ENCODE measurements around the gene TMIGD2. TPM values are rescaled to one million over a fixed set of nuclear protein-coding genes. Genes with fewer than 3 reads are reported as not detected.
"Not testable (repeated sequence)": the region's sequence is repeated elsewhere in the genome, so short reads cannot be mapped to it uniquely, and the experiment has no call there.

The TMIGD2 gene
- total and polyA plus RNA-seq, 9 donors, result 0.21 to 0.94 (median 0.52) TPM

DNA sequence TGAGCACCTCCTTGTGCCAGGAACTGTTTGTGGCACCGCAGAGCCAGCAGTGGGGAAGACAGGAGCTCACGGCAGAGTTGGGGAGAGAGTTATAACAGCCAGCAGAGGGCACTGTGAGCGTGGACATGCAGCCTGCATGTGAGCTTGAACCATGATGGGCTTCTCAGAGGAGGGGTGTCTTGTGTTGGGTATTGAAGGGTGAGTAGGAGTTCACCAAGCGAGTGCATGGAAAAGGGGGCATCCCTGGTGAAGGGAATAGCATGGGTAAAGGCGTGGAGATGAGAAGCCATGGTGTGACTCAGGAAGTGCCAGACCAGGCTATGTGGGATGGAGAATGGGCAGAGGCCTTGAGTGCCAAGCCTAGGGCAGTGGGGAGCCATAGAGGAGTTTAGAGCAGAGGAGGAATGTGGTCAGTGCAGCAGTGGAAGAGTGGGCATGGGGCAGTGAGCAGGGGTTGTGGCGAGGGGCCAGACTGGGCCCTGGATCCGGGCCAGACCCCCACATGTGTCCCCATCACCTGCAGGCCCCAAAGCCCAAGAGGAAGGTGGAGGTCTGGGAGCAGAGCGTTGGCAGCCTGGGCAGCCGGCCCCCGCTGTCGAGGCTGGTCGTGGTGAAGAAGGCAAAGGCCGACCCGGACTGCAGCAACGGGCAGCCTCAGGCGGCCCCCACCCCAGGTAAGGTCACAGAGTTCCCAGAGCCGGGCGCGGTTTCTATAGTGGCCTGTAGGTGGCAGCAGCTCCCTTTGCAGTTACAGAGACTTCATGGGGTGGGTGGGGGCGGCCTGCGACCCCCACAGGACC, 34.9 kb downstream of the TMIGD2 start:
- no peak overlapping the region for H3K4me3 ChIP-seq (ENCODE audit: low read length)
- H3K9me3 ChIP-seq (replicated peaks; ENCODE audit: control insufficient read depth, low read depth, low read length), result no peaks in the 10 kb centered on the region
- no peaks in the 10 kb centered on the region for H3K27me3 ChIP-seq (ENCODE audit: control insufficient read depth, insufficient read depth, low read length)
- no peak overlapping the region for H3K27ac ChIP-seq (ENCODE audit: low read length)
- peak; percentile 44 for DNase-seq
- H3K4me1 ChIP-seq (ENCODE audit: control insufficient read depth, insufficient read depth, low read length), result peaks cover 4% of the 10 kb centered on the region
- H3K36me3 ChIP-seq (ENCODE audit: control insufficient read depth, insufficient read depth, low read length), result peaks cover 57% of the 10 kb centered on the region
- WGBS (ENCODE audit: insufficient coverage), result 74% methylated on average over 4 of the region's 21 CpGs

DNA sequence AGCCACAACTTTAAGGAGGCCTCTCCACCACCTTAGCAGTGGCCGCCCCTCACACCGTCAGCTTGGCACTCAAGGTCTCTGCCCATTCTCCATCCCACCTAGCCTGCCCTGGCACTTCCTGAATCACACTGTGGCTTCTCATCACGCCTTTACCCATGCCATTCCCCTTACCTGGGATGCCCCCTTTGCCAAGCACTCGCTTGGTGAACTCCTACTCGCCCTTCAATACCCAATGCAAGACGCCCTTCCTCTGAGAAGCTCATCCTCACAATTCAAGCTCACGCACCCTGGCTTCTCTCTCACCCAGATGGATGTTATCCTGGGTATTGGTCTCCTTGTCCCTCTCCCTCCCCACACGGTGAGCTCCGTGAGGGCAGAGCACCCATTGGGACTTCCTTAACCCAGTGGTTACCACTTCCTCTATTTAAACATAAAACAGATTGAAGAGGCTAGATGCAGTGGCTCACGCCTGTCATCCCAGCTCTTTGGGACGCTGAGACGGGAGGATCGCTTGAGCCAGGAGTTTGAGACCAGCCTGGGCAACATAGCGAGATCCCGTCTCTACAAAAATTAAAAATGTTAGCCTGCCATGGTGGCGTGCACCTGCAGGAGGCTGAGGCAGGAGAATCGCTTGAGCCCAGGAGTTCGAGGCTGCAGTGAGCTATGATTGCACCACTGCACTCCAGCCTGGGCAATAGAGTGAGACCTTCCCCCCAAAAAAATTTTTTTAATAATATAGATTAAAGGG, 35.8 kb downstream of the TMIGD2 start:
- no peaks in the 10 kb centered on the region for H3K27me3 ChIP-seq (ENCODE audit: control insufficient read depth, insufficient read depth, low read length)
- H3K9me3 ChIP-seq (replicated peaks; ENCODE audit: control insufficient read depth, low read depth, low read length), result no peaks in the 10 kb centered on the region
- H3K36me3 ChIP-seq (ENCODE audit: control insufficient read depth, insufficient read depth, low read length), result peaks cover 61% of the 10 kb centered on the region
- peaks cover 4% of the 10 kb centered on the region for H3K4me1 ChIP-seq (ENCODE audit: control insufficient read depth, insufficient read depth, low read length)
- no peak overlapping the region for H3K4me3 ChIP-seq (ENCODE audit: low read length)
- no peak overlapping the region for H3K27ac ChIP-seq (ENCODE audit: low read length)
- 91% methylated on average over 13 of the region's 18 CpGs for WGBS (ENCODE audit: insufficient coverage)
- DNase-seq, result no peak

DNA sequence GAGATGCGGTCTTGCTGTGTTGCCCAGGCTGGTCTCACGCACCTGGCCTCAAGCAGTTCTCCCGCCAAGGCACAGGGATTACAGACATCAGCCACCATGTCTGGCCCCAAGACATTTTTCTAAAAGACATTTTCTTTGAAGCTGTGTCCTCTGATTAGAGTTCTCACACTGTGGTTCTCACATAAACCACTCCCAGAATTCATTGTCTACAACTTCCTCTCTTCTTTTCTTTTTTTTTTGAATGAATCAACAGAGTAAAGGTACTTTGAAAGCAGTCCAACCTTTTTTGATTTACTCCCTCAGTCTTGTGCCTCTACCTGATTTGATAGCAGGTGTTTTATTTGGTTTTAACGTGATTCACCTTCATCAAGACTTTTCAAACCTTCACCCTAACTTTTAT, 37.4 kb downstream of the TMIGD2 start:
- Histone ChIP-seq H3K4me3 (ENCODE audit: low read length) (no peak overlapping the region), H3K27ac (ENCODE audit: low read length) (no peak overlapping the region), H3K27me3 (ENCODE audit: control insufficient read depth, insufficient read depth, low read length) (no peaks in the 10 kb centered on the region), H3K36me3 (ENCODE audit: control insufficient read depth, insufficient read depth, low read length) (peaks cover 70% of the 10 kb centered on the region), H3K4me1 (ENCODE audit: control insufficient read depth, insufficient read depth, low read length) (peaks cover 4% of the 10 kb centered on the region), H3K9me3 (replicated peaks; ENCODE audit: control insufficient read depth, low read depth, low read length) (no peaks in the 10 kb centered on the region)
- 91% methylated on average over 3 of the region's 4 CpGs for WGBS (ENCODE audit: insufficient coverage)
- no peak for DNase-seq

DNA sequence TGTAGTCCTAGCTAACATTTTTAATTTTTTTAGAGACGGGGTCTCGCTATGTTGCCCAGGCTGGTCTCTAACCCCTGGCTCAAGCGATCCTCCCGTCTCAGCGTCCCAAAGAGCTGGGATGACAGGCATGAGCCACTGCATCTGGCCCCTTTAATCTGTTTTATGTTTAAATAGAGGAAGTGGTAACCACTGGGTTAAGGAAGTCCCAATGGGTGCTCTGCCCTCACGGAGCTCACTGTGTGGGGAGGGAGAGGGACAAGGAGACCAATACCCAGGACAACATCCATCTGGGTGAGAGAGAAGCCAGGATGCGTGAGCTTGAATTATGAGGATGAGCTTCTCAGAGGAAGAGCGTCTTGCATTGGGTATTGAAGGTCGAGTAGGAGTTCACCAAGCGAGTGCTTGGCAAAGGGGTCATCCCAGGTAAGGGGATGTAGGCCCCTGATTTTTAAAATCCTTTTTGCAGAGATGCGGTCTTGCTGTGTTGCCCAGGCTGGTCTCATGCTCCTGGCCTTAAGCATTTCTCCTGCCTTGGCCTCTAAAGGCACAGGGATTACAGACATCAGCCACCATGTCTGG, 41.5 kb downstream of the TMIGD2 start:
- Histone ChIP-seq H3K27ac (ENCODE audit: low read length) (no peak overlapping the region), H3K27me3 (ENCODE audit: control insufficient read depth, insufficient read depth, low read length) (no peaks in the 10 kb centered on the region), H3K4me1 (ENCODE audit: control insufficient read depth, insufficient read depth, low read length) (no peaks in the 10 kb centered on the region), H3K36me3 (ENCODE audit: control insufficient read depth, insufficient read depth, low read length) (peaks cover 75% of the 10 kb centered on the region), H3K4me3 (ENCODE audit: low read length) (no peak overlapping the region), H3K9me3 (replicated peaks; ENCODE audit: control insufficient read depth, low read depth, low read length) (no peaks in the 10 kb centered on the region)
- WGBS (ENCODE audit: insufficient coverage), result 96% methylated on average over 10 of the region's 11 CpGs
- DNase-seq, result no peak

DNA sequence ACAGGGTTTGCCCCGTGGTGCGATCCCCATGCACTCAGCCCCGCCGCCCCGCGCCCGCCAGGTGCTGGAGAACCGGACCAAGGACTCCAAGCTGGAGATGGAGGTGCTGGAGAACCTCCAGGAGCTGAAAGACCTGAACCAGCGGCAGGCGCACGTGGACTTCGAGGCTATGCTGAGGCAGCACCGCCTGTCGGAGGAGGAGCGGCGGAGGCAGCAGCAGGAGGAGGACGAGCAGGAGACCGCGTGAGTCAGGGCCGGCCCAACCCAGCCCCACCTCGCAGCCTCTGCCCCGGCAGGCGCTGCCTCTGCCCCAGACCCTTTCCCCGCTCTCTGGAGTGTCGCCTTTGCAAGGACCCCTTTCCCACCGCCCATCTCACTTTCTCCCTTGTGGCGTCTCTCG, 44.0 kb downstream of the TMIGD2 start:
- peaks cover 80% of the 10 kb centered on the region for H3K36me3 ChIP-seq (ENCODE audit: control insufficient read depth, insufficient read depth, low read length)

GRCh38 chr19:4257025-4257424, 45.2 kb downstream of the TMIGD2 start:
- Histone ChIP-seq H3K27me3 (ENCODE audit: control insufficient read depth, insufficient read depth, low read length) (no peaks in the 10 kb centered on the region), H3K4me1 (ENCODE audit: control insufficient read depth, insufficient read depth, low read length) (no peaks in the 10 kb centered on the region), H3K9me3 (replicated peaks; ENCODE audit: control insufficient read depth, low read depth, low read length) (peaks cover 11% of the 10 kb centered on the region), H3K4me3 (ENCODE audit: low read length) (no peak overlapping the region), H3K27ac (ENCODE audit: low read length) (no peak overlapping the region), H3K36me3 (ENCODE audit: control insufficient read depth, insufficient read depth, low read length) (peaks cover 79% of the 10 kb centered on the region)
- 100% methylated on average over 1 of the region's 6 CpGs for WGBS (ENCODE audit: insufficient coverage)
- no peak for DNase-seq

More for the DNA sequence above, 44.0 kb downstream of the TMIGD2 start:
- Histone ChIP-seq H3K4me1 (ENCODE audit: control insufficient read depth, insufficient read depth, low read length) (no peaks in the 10 kb centered on the region), H3K9me3 (replicated peaks; ENCODE audit: control insufficient read depth, low read depth, low read length) (peaks cover 11% of the 10 kb centered on the region), H3K27ac (ENCODE audit: low read length) (no peak overlapping the region), H3K4me3 (ENCODE audit: low read length) (no peak overlapping the region), H3K27me3 (ENCODE audit: control insufficient read depth, insufficient read depth, low read length) (no peaks in the 10 kb centered on the region)
- no peak for DNase-seq
- WGBS (ENCODE audit: insufficient coverage), result 94% methylated on average over 28 of the region's 28 CpGs

- Histone ChIP-seq H3K4me3 (ENCODE audit: low read length) (no peak overlapping the region), H3K36me3 (ENCODE audit: control insufficient read depth, insufficient read depth, low read length) (peaks cover 77% of the 10 kb centered on the region), H3K4me1 (ENCODE audit: control insufficient read depth, insufficient read depth, low read length) (no peaks in the 10 kb centered on the region), H3K9me3 (replicated peaks; ENCODE audit: control insufficient read depth, low read depth, low read length) (peaks cover 11% of the 10 kb centered on the region), H3K27ac (ENCODE audit: low read length) (no peak overlapping the region), H3K27me3 (ENCODE audit: control insufficient read depth, insufficient read depth, low read length) (no peaks in the 10 kb centered on the region)
- DNase-seq, result no peak
- 100% methylated on average over 1 of the region's 4 CpGs for WGBS (ENCODE audit: insufficient coverage)
These were observed 45.6 kb downstream of the TMIGD2 start for GRCh38 chr19:4256563-4256962.

- Histone ChIP-seq H3K27ac (ENCODE audit: low read length) (peak within 1 kb of the TSS; percentile 96), H3K9me3 (replicated peaks; ENCODE audit: control insufficient read depth, low read depth, low read length) (no peaks in the 10 kb centered on the region), H3K36me3 (ENCODE audit: control insufficient read depth, insufficient read depth, low read length) (peaks cover 30% of the 10 kb centered on the region), H3K4me3 (ENCODE audit: low read length) (peak within 1 kb of the TSS; percentile 56), H3K27me3 (ENCODE audit: control insufficient read depth, insufficient read depth, low read length) (no peaks in the 10 kb centered on the region), H3K4me1 (ENCODE audit: control insufficient read depth, insufficient read depth, low read length) (peaks cover 10% of the 10 kb centered on the region)
- DNase-seq, result peak; percentile 99
- WGBS (ENCODE audit: insufficient coverage), result 0% methylated on average over 12 of the region's 45 CpGs
These were observed 55.2 kb downstream of the TMIGD2 start, which contains the start of gene YJU2 for GRCh38 chr19:4246767-4247593. YJU2 (plus strand) TSS chr19:4247080; CDS start chr19:4247147, 67 bp downstream.

GRCh38 chr19:4245938-4246337, 56.3 kb downstream of the TMIGD2 start:
- not testable (repeated sequence) for H3K9me3 ChIP-seq (replicated peaks; ENCODE audit: control insufficient read depth, low read depth, low read length); H3K4me1 ChIP-seq (ENCODE audit: control insufficient read depth, insufficient read depth, low read length); DNase-seq; H3K4me3 ChIP-seq (ENCODE audit: low read length); H3K27ac ChIP-seq (ENCODE audit: low read length); H3K27me3 ChIP-seq (ENCODE audit: control insufficient read depth, insufficient read depth, low read length)
- peaks cover 21% of the 10 kb centered on the region for H3K36me3 ChIP-seq (ENCODE audit: control insufficient read depth, insufficient read depth, low read length)
- 90% methylated on average over 2 of the region's 6 CpGs for WGBS (ENCODE audit: insufficient coverage)
